Thyroid gland (tissue), 4 donors: ENCODE results near the gene CAMP. TPM values are rescaled to one million over a fixed set of nuclear protein-coding genes. Genes with fewer than 3 reads are reported as not detected.
"Not testable (repeated sequence)": the region's sequence is repeated elsewhere in the genome, so short reads cannot be mapped to it uniquely, and the experiment has no call there.

ENCODE experiments used
- DNase-seq, 2 donors: peaks; one replicate each; pipeline ENCODE4 v3.0.0-alpha.2; 2019
- H3K27ac ChIP-seq, 3 donors: fragments of 200-600 bp; sonication (generic); 1 replicate in 2 of 3; 2 replicates in 1 of 3; pipeline ENCODE4 v1.5.1; 2016 to 2019; ENCODE audit warnings: mild to moderate bottlenecking in 1 of 3, moderate library complexity in 1 of 3
- H3K27me3 ChIP-seq: fragments of 200-600 bp; sonication (generic); one replicate; pipeline ENCODE4 v1.5.1; 2019
- H3K36me3 ChIP-seq, 2 donors: fragments of 200-600 bp; sonication (generic); one replicate each; pipeline ENCODE4 v1.5.1; 2016 to 2019
- H3K4me1 ChIP-seq, 2 donors: fragments of 200-600 bp; sonication (generic); one replicate each; pipeline ENCODE4 v1.5.1; 2017 to 2019
- H3K4me3 ChIP-seq, 3 donors: fragments of 200-600 bp; sonication (generic); replicated peaks in 1 of 3; 1 replicate in 2 of 3; 2 replicates in 1 of 3; pipeline ENCODE4 v1.5.1; 2016; ENCODE audit warnings: mild to moderate bottlenecking in 1 of 3
- H3K9me3 ChIP-seq: fragments of 200-600 bp; sonication (generic); one replicate; pipeline ENCODE4 v1.5.1; 2017
- CTCF ChIP-seq, 6 experiments: fragments of 200-600 bp in 3 of 6; fragments of 450-650 bp in 3 of 6; sonication (generic) in 3 of 6; IDR thresholded peaks; one replicate each; pipeline ENCODE4 v1.5.1; 2016 to 2019; ENCODE audit warnings: antibody characterized with exemption in 6 of 6, mild to moderate bottlenecking in 2 of 6, inconsistent platforms in 1 of 6, moderate library complexity in 1 of 6
- POLR2A ChIP-seq, 2 donors: fragments of 450-650 bp; IDR thresholded peaks; one replicate each; pipeline ENCODE4 v1.6.1; 2017; ENCODE audit warnings: antibody characterized with exemption in 2 of 2, mild to moderate bottlenecking in 2 of 2, moderate library complexity in 1 of 2
- WGBS, 2 donors: methylation state at CpG; one replicate each; pipeline ENCODE4 v1.1.5; 2017; 5-methylcytosine and 5-hydroxymethylcytosine counted together
- intact Hi-C: fragments of 100-400 bp; cut with DNase I; formaldehyde crosslinking; loops from one replicate; pipeline ENCODE4 v1.15.1; 2023
- total RNA-seq, 4 donors: library from RNA; depleted of rRNA; stranded (reverse); fragments of >200 nt; gene quantifications; one replicate each; pipeline ENCODE4 v1.2.3, GENCODE V29; 2016

CAMP gene
- total RNA-seq, 4 donors from 2014 or later = 4.8 to 6.5 (median 5.4) TPM; not detected in 1

- intact Hi-C loops = loop anchor here (10.0 kb wide), 1 partner anchor 48 kb away; the partner anchor contains the start of gene ZNF589
- 71 to 88% methylated on average over 1 of the region's 1 CpG for WGBS, 2 donors
- no peak overlapping the region for H3K27ac ChIP-seq
- H3K36me3 ChIP-seq = no peaks in the 10 kb centered on the region
- DNase-seq = no peak
- no peak for TF ChIP-seq POLR2A (IDR thresholded peaks at IDR 0.05)
- no peak for TF ChIP-seq CTCF (IDR thresholded peaks at IDR 0.05)
- no peaks in the 10 kb centered on the region for H3K9me3 ChIP-seq
- no peaks in the 10 kb centered on the region for H3K27me3 ChIP-seq
- no peaks in the 10 kb centered on the region for H3K4me1 ChIP-seq
- no peak overlapping the region for H3K4me3 ChIP-seq
Measured at GRCh38 chr3:48196611-48197010, 26.7 kb upstream of the CAMP start.

GRCh38 chr3:48199117-48199516 lies 24.2 kb upstream of the CAMP start:
- no peaks in the 10 kb centered on the region for H3K4me1 ChIP-seq
- intact Hi-C loops = loop anchor here (10.0 kb wide), 1 partner anchor 46 kb away; the partner anchor contains the start of gene ZNF589
- H3K27ac ChIP-seq = no peak overlapping the region
- H3K9me3 ChIP-seq = no peaks in the 10 kb centered on the region
- no peak overlapping the region for H3K4me3 ChIP-seq
- H3K27me3 ChIP-seq = no peaks in the 10 kb centered on the region
- no peak for DNase-seq
- TF ChIP-seq POLR2A (IDR thresholded peaks at IDR 0.05) (no peak), CTCF (IDR thresholded peaks at IDR 0.05) (no peak)
- no peaks in the 10 kb centered on the region for H3K36me3 ChIP-seq

- Histone ChIP-seq H3K4me1 (no peaks in the 10 kb centered on the region), H3K27me3 (no peaks in the 10 kb centered on the region), H3K4me3 (no peak overlapping the region), H3K36me3 (no peaks in the 10 kb centered on the region), H3K9me3 (no peaks in the 10 kb centered on the region), H3K27ac (no peak overlapping the region)
- 80 to 83% methylated on average over 6 of the region's 6 CpGs for WGBS, 2 donors
- no peak for TF ChIP-seq POLR2A (IDR thresholded peaks at IDR 0.05)
- no peak for TF ChIP-seq CTCF (IDR thresholded peaks at IDR 0.05)
- intact Hi-C loops = no loop called here
- no peak for DNase-seq
Measured at GRCh38 chr3:48202632-48203031, 20.7 kb upstream of the CAMP start.

- no peak for DNase-seq
- Histone ChIP-seq H3K4me1 (no peaks in the 10 kb centered on the region), H3K4me3 (no peak overlapping the region), H3K27ac (no peak overlapping the region), H3K27me3 (no peaks in the 10 kb centered on the region), H3K9me3 (no peaks in the 10 kb centered on the region), H3K36me3 (no peaks in the 10 kb centered on the region)
- WGBS, 2 donors = 67 to 82% methylated on average over 2 to 3 of the region's 3 CpGs
- TF ChIP-seq POLR2A (IDR thresholded peaks at IDR 0.05) (no peak), CTCF (IDR thresholded peaks at IDR 0.05) (no peak)
- intact Hi-C loops = no loop called here
Measured at GRCh38 chr3:48208076-48208475, 15.2 kb upstream of the CAMP start.

- intact Hi-C loops = no loop called here
- TF ChIP-seq POLR2A (IDR thresholded peaks at IDR 0.05) (no peak), CTCF (IDR thresholded peaks at IDR 0.05) (no peak)
- peak; percentile 36 to 39 for DNase-seq
- Histone ChIP-seq H3K27me3 (no peaks in the 10 kb centered on the region), H3K27ac (no peak overlapping the region), H3K36me3 (no peaks in the 10 kb centered on the region), H3K4me1 (peaks cover 6 to 8% of the 10 kb centered on the region in 2 donors), H3K9me3 (no peaks in the 10 kb centered on the region), H3K4me3 (no peak overlapping the region)
- WGBS, 2 donors = 95 to 98% methylated on average over 4 of the region's 4 CpGs
Measured at GRCh38 chr3:48209445-48209844, 13.8 kb upstream of the CAMP start.

GRCh38 chr3:48210534-48210933 lies 12.8 kb upstream of the CAMP start:
- H3K4me3 ChIP-seq, H3K27me3 ChIP-seq, H3K27ac ChIP-seq, DNase-seq, H3K36me3 ChIP-seq, intact Hi-C loops, H3K9me3 ChIP-seq: not testable (repeated sequence)
- H3K4me1 ChIP-seq = peaks cover 17% of the 10 kb centered on the region in 2 donors
- WGBS, 2 donors = 91 to 94% methylated on average over 14 to 17 of the region's 48 CpGs

GRCh38 chr3:48211776-48212175 lies 11.5 kb upstream of the CAMP start:
- H3K27me3 ChIP-seq, H3K27ac ChIP-seq, H3K36me3 ChIP-seq, DNase-seq, H3K4me3 ChIP-seq, intact Hi-C loops, H3K9me3 ChIP-seq: not testable (repeated sequence)
- H3K4me1 ChIP-seq = peaks cover 28 to 30% of the 10 kb centered on the region in 2 donors
- no CpG with 5 or more reads among the region's 36 CpGs for WGBS, 2 donors
